Measurements from ENCODE around the gene PTPN1.

DNA sequence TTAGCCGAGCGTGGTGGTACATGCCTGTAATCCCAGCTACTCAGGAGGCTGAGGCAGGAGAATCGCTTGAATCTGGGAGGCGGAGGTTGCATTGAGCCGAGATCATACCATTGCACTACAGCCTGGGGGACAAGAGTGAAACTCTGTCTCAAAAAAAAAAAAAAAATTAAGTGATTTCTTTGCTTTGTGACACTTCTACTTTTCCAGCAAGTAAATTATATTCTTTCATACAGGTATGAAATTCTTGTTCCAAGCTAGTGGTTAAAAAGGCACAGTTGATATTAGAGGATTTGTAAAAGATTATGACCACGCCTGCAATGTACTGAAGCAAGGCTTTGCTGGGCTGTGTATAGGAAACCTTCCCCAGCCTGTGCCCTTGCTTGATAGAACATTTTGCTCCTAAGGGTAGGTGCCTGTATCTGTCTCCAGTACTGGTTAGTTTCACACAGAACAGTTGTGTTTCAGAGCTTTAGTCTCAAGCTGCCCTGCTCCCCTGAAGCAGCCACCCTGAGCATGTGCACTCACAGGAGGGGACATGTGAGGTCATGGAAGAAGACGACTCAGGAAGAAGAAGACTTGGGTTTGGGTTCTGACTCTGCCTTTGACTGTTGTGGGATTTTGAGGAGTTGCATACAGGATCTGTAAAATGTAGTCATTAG lies 10.2 kb downstream of the PTPN1 start:
- TF ChIP-seq EP300 (IDR thresholded peaks at IDR 0.05) = no peak
- TF ChIP-seq, protein P1, sequence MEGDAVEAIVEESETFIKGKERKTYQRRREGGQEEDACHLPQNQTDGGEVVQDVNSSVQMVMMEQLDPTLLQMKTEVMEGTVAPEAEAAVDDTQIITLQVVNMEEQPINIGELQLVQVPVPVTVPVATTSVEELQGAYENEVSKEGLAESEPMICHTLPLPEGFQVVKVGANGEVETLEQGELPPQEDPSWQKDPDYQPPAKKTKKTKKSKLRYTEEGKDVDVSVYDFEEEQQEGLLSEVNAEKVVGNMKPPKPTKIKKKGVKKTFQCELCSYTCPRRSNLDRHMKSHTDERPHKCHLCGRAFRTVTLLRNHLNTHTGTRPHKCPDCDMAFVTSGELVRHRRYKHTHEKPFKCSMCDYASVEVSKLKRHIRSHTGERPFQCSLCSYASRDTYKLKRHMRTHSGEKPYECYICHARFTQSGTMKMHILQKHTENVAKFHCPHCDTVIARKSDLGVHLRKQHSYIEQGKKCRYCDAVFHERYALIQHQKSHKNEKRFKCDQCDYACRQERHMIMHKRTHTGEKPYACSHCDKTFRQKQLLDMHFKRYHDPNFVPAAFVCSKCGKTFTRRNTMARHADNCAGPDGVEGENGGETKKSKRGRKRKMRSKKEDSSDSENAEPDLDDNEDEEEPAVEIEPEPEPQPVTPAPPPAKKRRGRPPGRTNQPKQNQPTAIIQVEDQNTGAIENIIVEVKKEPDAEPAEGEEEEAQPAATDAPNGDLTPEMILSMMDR (IDR thresholded peaks at IDR 0.05) = no peak

Measured in stomach (tissue), 4 donors.